Natural killer cell (primary cell): ENCODE data around the gene SNTB2. TPM values are rescaled to one million over a fixed set of nuclear protein-coding genes. Genes with fewer than 3 reads are reported as not detected.

Experiments
- ATAC-seq, 3 donors: fragments of 150-1000 bp in 2 of 3; fragments of 200-7000 bp in 1 of 3; cut with Tn5 transposase; 1 replicate in 1 of 3; 2 replicates in 2 of 3; pipeline ENCODE4 v1.10.0; 2021; ENCODE audit warnings: mild to moderate bottlenecking in 2 of 3, moderate library complexity in 2 of 3
- DNase-seq, 2 donors: peaks; one replicate each; pipeline versions ENCODE4 v3.0.0 to v3.0.0-alpha.2; 2013 to 2021; ENCODE audit warnings: mixed read lengths in 1 of 2
- H3K27ac ChIP-seq: one replicate; pipeline ENCODE4 v1.5.1; 2013; ENCODE audit warnings: mild to moderate bottlenecking, low read length
- H3K27me3 ChIP-seq: one replicate; pipeline ENCODE4 v1.6.1; 2013; ENCODE audit warnings: low read length; ENCODE audit not compliant: control insufficient read depth, insufficient read depth
- H3K36me3 ChIP-seq: one replicate; pipeline ENCODE4 v1.6.1; 2013; ENCODE audit warnings: low read length; ENCODE audit not compliant: control insufficient read depth, insufficient read depth
- H3K4me1 ChIP-seq: one replicate; pipeline ENCODE4 v1.6.1; 2013; ENCODE audit warnings: low read length; ENCODE audit not compliant: control insufficient read depth, insufficient read depth
- H3K4me3 ChIP-seq: one replicate; pipeline ENCODE4 v1.5.1; 2013; ENCODE audit warnings: low read length
- H3K9me3 ChIP-seq: one replicate; pipeline ENCODE4 v1.6.1; 2013; ENCODE audit warnings: low read length; ENCODE audit not compliant: control insufficient read depth, insufficient read depth
- H3K27ac Mint-ChIP-seq, 2 donors: one replicate each; pipeline ENCODE4 v1.8.0; 2022; ENCODE audit warnings: mild to moderate bottlenecking in 2 of 2, mixed read lengths in 2 of 2, moderate library complexity in 1 of 2
- H3K27me3 Mint-ChIP-seq, 2 donors: one replicate each; pipeline ENCODE4 v1.8.0; 2022; ENCODE audit warnings: low read depth in 2 of 2, mixed read lengths in 2 of 2
- H3K36me3 Mint-ChIP-seq: one replicate; pipeline ENCODE4 v1.8.0; 2022; ENCODE audit warnings: mixed read lengths
- H3K4me1 Mint-ChIP-seq, 2 donors: one replicate each; pipeline ENCODE4 v1.8.0; 2022; ENCODE audit warnings: mixed read lengths in 2 of 2
- H3K4me3 Mint-ChIP-seq: one replicate; pipeline ENCODE4 v1.8.0; 2022; ENCODE audit warnings: mild to moderate bottlenecking, moderate library complexity, mixed read lengths
- H3K9me3 Mint-ChIP-seq, 2 donors: one replicate each; pipeline ENCODE4 v1.8.0; 2022; ENCODE audit warnings: mixed read lengths in 2 of 2
- WGBS: methylation state at CpG from one replicate; pipeline ENCODE4 v1.1.7; 2013; ENCODE audit warnings: missing lambda C conversion rate; ENCODE audit not compliant: insufficient coverage; 5-methylcytosine and 5-hydroxymethylcytosine counted together
- intact Hi-C: fragments of 100-400 bp; cut with micrococcal nuclease; formaldehyde crosslinking; loops from one replicate; pipeline ENCODE4 v1.14.2; 2022
- total RNA-seq, 4 donors: library from RNA; stranded (reverse); fragments of 120-200 nt in 1 of 4; gene quantifications; one replicate each; pipeline versions ENCODE4 v1.2.3 to v1.2.4, GENCODE V29; 2013 to 2022
- TF ChIP-seq, protein P1 (sequence below): fragments of 200-600 bp; IDR thresholded peaks from one replicate; pipeline ENCODE4 v1.8.0; 2022; ENCODE audit warnings: antibody characterized with exemption

Gene SNTB2
- total RNA-seq, 3 donors from 2014 or later (not counting 1 experiment from before 2014, with no cell fraction given): 43.8 to 55.2 (median 49.9) TPM

DNA sequence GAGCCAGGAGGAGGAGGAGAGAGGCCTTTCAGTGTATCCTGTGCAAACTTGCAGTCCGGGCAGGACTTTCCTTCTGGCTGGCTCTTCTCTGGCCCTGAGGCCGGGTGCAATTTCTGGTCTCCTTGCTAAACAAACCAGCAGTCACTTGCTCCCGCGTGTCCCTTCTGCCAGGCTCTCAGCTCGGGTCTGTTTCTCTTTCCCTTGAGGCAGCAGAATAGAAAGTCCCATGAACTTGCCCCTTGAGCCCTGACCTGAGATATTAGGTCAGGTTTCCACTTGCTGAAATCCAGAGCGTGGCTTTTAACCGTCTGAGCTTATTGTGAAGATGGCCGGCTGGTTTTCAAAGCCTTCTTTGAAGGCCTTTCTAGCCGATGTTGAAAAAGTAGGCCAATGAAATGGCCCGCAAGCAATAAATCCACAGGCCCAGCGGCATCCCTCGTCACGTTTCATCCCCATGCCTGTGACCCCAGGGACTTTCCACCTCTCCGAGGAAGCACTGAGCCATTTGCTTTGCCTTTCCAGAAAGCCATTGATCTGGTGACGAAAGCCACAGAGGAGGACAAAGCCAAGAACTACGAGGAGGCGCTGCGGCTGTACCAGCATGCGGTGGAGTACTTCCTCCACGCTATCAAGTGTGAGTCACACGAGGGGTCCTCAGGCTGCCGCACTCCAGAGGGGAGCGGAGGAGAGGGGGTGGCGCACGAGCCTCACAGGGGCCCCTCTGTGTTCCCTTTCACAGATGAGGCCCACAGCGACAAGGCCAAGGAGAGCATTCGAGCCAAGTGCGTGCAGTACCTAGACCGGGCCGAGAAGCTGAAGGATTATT, 128.7 kb downstream of the SNTB2 start:
- DNase-seq (no peak), ATAC-seq (no peak)
- H3K4me1 Mint-ChIP-seq: peaks cover 15 to 27% of the 10 kb centered on the region in 2 donors
- Histone ChIP-seq H3K4me3 (no peak overlapping the region), H3K9me3 (no peaks in the 10 kb centered on the region), H3K4me1 (peaks cover 15% of the 10 kb centered on the region), H3K36me3 (peaks cover 56% of the 10 kb centered on the region), H3K27me3 (no peaks in the 10 kb centered on the region), H3K27ac (no peak overlapping the region)
- intact Hi-C loops: no loop called here
- H3K9me3 Mint-ChIP-seq: no peaks in the 10 kb centered on the region
- WGBS: 96% methylated on average over 30 of the region's 30 CpGs
- no peak overlapping the region for H3K4me3 Mint-ChIP-seq
- H3K27ac Mint-ChIP-seq: no peak overlapping the region
- TF ChIP-seq, protein P1, sequence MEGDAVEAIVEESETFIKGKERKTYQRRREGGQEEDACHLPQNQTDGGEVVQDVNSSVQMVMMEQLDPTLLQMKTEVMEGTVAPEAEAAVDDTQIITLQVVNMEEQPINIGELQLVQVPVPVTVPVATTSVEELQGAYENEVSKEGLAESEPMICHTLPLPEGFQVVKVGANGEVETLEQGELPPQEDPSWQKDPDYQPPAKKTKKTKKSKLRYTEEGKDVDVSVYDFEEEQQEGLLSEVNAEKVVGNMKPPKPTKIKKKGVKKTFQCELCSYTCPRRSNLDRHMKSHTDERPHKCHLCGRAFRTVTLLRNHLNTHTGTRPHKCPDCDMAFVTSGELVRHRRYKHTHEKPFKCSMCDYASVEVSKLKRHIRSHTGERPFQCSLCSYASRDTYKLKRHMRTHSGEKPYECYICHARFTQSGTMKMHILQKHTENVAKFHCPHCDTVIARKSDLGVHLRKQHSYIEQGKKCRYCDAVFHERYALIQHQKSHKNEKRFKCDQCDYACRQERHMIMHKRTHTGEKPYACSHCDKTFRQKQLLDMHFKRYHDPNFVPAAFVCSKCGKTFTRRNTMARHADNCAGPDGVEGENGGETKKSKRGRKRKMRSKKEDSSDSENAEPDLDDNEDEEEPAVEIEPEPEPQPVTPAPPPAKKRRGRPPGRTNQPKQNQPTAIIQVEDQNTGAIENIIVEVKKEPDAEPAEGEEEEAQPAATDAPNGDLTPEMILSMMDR: no peak
- H3K27me3 Mint-ChIP-seq: no peaks in the 10 kb centered on the region
- peaks cover 6% of the 10 kb centered on the region for H3K36me3 Mint-ChIP-seq

DNA sequence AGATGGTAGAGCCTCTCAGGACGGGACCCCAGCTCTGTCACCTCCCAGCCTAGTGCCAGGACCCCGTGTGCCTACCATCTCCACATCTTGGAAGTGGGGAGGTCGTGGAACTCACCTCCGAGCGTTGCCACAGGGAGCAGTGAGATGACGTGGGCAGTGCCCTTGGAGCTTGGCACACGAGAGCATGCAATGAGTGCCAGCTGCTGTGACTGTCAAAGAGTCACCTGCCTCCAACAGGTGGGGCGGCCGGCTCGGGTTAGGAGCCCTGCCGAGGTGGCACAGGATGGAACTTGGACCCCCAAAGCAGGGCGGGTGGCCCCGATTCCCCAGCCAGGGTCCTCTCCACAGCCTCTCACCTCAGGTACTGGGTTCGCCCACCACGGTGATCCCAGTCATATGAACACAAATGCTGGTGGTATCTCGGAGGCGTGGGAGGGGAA, 129.7 kb downstream of the SNTB2 start:
- Mint-ChIP-seq H3K4me1 (peaks cover 15 to 30% of the 10 kb centered on the region in 2 donors), H3K27me3 (no peaks in the 10 kb centered on the region), H3K36me3 (peaks cover 6% of the 10 kb centered on the region), H3K4me3 (no peak overlapping the region), H3K9me3 (no peaks in the 10 kb centered on the region), H3K27ac (no peak overlapping the region)
- Histone ChIP-seq H3K4me1 (peaks cover 14% of the 10 kb centered on the region), H3K4me3 (no peak overlapping the region), H3K27ac (no peak overlapping the region), H3K36me3 (peaks cover 65% of the 10 kb centered on the region), H3K9me3 (no peaks in the 10 kb centered on the region), H3K27me3 (no peaks in the 10 kb centered on the region)
- TF ChIP-seq, protein P1: no peak
- intact Hi-C loops: no loop called here
- ATAC-seq (no peak), DNase-seq (no peak)
- 98% methylated on average over 17 of the region's 17 CpGs for WGBS

DNA sequence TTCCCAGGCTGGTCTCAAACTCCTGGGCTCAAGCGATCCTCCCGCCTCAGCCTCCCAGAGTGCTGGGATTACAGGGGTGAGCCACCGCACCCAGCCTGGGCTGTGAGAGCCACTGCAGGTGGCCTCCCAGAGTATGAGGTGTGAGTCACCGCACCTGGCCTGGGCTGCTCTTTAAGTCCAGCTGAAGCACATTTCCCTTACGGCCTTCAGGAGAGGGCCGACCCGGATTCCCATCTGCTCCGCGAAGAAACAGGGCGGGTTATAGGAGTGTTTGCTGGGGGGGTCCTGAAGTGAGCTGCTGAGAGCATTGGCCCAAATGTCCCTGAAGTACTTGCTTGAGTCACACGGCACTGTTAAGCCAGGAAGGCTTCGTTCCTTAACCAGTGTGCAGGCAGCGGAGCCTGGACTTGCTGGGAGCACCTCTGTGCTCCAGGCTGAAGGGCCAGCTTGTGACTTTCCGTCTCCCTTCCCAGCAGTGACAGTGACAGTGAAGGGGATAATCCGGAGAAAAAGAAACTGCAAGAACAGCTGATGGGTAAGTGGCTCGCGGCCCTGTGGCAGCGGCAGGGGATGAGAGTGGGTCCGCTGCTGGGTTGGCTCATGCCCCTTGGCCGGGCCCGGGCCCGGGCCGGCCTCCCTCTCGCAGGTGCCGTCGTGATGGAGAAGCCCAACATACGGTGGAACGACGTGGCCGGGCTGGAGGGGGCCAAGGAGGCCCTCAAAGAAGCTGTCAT, 131.4 kb downstream of the SNTB2 start:
- Histone ChIP-seq H3K9me3 (no peaks in the 10 kb centered on the region), H3K27me3 (no peaks in the 10 kb centered on the region), H3K27ac (no peak overlapping the region), H3K4me1 (no peaks in the 10 kb centered on the region), H3K36me3 (peaks cover 81% of the 10 kb centered on the region), H3K4me3 (no peak overlapping the region)
- 98% methylated on average over 30 of the region's 30 CpGs for WGBS
- Mint-ChIP-seq H3K4me1 (peaks cover 7 to 21% of the 10 kb centered on the region in 2 donors), H3K27me3 (no peaks in the 10 kb centered on the region), H3K4me3 (no peak overlapping the region), H3K27ac (no peak overlapping the region), H3K9me3 (no peaks in the 10 kb centered on the region), H3K36me3 (peaks cover 6% of the 10 kb centered on the region)
- intact Hi-C loops: no loop called here
- ATAC-seq (no peak), DNase-seq (no peak)
- TF ChIP-seq, protein P1: no peak
